C1 segment of cervical spinal cord (tissue), 14 donors: Measurements from ENCODE around the gene CRACDL.
"Not testable (repeated sequence)": the region's sequence is repeated elsewhere in the genome, so short reads cannot be mapped to it uniquely, and the experiment has no call there.

Source experiments
- DNase-seq, 14 donors: peaks; one replicate each; lab custom pipeline; 2025; lab: John Stamatoyannopoulos, UW

The CRACDL gene

DNA sequence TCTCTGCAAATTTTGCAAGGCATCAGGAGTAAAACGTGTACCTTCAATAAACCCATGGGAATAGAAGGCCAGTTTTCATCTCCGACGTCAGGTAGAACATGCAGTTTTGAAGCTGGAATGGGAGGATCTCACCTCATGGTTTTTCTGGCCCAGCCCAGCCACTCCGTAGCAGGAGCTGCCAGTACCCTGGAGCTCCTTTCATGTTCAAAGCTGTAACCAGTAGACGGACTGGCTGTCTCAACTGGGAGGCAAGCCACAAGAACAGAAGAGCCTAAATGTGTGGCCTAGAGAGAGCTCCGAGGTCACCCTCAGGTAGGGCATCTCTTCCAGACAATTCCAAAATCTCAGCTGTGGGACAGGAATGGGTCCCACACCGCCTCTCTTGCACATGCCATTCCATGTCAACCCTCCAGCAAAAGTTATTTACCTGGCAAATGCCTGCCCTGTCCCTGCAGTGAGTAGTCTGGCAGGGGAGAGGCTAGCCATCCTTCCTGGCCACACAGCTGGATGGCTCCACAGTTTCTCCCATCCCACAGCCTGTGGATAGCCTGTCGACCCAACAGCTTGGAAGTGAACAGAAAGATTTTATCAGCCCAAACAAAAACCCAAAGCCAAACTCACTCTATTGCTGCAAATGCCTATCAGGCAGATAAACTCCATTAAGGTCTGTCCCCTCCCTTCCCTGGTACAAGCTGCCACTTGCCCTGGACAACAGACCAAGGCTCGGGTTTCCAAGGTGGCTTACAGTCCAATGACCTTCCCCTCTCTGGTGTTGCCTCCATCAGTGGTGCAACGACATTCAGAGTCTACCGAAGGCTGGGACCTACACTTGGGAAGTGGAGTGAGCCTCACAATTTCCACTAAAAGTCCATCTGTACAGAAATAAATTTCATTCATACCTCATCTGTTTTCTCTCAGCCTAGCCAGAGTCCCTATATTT, 27.8 kb downstream of the CRACDL start:
- peak in 1 of 14 donors; percentile 37 for DNase-seq

GRCh38 chr2:98907385-98907784, 28.6 kb downstream of the CRACDL start:
- DNase-seq: no peak

DNA sequence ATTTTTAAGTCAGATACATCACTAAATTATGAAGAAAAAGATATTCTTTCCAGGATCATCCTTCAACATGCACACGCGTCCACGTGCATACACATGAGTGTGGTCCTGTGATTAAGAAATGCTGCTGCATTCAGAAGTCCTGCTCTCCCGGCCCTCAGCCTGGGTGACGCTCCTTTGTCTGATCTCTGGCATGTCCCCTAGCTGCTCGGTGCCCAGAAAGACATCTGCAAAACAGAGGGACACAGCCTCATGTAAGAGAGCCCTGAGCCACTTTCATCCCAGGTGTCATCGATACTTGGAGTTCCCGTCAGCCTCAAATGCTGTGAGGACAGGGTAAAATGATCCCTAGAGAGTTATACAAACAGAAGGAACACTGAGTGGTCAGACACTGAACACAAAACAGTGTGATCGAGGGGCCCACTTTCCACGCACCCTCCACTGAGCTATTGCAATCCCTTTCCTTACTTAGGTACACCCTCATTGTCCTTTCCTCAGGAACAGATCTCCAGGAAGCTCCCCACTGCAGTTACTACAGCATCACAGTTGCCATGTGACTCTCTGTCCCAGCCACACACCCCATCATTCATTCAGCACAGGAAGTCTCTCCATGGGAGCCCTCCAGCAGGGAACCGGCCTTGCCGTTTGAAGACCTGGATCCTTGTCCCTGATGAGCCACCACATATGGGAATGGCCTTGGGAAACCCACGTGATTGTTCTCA, 32.1 kb downstream of the CRACDL start:
- DNase-seq: no peak

GRCh38 chr2:98903064-98903355, 33.0 kb downstream of the CRACDL start:
- no peak for DNase-seq

GRCh38 chr2:98902209-98903063, 33.6 kb downstream of the CRACDL start:
- DNase-seq: no peak

DNA sequence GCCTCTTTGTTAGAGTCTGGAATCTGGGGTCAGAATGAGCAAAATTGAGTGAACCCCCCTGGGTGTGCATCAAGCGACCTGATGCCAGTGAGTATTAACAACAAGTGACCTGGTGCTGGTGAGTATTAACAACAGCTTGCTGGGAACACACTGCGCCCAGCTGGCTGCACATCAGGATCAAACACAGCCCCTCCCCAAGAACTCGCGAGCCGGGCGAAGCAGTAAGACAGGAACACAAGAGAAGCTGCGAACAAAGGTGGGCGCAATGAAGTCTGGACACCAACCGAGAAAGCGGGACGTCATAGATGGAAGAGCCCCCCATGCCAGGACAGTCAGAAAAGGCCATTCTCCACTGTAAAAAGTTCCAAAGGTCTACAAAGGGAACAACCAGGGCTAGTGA, 34.3 kb downstream of the CRACDL start:
- DNase-seq: no peak

DNA sequence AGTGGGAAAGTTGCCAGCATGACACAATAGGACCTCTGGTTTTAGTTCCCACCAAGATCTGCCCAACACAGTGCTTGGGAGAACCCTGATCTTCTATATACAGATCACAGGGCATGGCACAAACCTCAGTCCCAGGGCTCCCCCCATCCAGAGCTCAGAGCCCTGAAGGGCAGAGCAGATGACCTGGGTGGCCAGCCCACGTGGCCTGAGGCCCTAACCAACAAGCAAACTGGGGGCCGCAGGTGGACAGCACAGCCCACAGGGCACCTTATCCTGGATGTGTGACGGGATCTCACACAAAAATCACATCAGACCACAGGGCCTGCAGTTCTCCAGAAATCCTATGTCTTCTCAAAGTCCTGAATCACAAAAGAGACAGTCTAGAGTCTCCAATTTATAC, 34.7 kb downstream of the CRACDL start:
- DNase-seq: no peak

GRCh38 chr2:98900721-98901120, 35.3 kb downstream of the CRACDL start:
- no peak for DNase-seq

- DNase-seq: not testable (repeated sequence)
Measured at GRCh38 chr2:98899703-98900078, 36.3 kb downstream of the CRACDL start.

DNA sequence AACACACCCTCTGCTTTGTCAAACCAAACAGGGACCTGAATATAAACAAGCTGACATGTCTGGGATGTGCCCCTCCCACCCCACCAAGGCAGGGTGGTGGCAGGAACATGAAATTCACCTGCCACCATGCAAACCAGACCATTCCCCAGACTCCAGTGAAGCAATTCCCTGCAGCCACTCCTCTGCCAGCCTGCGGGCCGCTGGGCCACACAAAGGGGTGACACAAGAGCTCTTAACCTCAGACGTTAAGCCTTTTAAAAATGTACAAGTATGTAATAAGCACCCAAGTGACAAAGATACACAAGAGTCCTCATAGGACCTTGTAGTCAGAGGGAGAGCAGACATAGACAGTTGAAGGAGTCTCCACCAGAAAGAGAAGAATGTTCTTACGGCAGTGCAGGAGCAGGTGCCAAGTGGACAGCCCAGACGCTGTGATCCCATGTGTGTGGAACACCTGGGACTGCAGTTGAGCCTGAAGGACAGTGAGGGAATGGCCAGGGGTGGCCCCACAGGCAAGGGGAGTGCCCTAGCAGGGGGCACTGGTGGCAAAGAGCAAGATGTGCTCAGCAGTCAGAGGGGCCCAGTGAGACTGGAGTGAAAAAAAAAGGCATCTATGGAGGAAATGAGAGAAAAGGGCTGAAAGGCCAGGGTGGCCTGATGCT, 36.9 kb downstream of the CRACDL start:
- no peak for DNase-seq

DNA sequence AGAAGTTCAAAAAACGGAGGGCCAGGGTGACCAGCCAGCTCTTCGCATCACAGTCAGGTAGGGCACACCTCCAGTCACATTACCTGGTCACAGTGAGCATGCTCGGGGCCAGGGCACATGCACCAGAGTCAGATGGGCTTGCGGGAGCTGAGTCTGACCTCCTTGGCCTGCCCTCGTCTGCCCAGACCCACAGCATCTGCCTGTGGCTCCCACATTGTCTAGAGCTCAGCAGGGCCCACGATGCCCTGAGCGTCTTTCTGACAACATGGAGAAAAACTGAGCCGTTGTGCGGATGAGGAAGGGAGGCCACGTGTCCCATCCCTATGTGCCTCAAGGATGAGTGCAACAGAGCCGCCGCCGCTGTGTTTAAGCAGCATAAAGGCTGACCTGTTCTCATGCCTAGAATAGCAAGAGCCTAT, 37.6 kb downstream of the CRACDL start:
- DNase-seq: no peak

- DNase-seq: no peak
Measured at GRCh38 chr2:98897746-98898145, 38.3 kb downstream of the CRACDL start.

- DNase-seq: no peak
Measured at GRCh38 chr2:98896944-98897343, 39.1 kb downstream of the CRACDL start.

DNA sequence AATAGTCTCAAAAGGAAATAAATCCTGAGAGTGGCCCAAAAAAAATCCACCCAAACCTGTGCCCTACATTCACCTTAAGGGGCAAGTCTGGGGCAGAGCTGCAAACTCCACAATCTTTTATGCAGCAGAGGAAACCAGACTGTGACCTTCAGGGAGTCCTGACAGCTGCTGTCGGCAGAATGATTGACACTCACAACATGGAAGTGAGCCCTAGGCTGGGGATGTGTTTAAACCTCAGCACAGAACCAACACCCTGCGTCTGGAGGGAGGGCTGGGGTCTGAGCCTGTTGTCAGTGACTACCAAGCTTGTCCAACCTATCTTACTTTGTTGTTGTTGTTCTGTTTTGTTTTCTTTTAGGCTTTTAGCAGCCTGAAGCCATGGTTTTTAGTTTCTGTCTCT, 39.6 kb downstream of the CRACDL start:
- no peak for DNase-seq

DNA sequence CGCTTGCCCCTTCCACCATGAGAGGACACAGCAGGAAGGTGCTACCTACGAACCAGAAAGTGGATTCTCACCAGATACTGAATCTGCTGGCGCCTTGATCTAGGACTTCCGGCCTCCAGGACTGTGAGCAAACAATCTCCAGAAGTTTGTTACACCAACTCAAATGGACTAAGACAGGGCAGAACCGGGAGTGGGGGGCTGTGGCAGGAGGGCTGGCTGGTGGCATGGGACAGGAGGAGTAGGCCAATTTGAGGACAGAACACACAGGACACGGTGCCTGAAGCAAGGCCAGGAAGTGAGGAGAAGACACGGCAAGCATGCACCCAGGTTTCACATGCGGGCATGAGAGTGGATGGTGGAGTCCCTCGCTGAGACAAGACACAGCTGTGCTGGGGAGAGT, 40.1 kb downstream of the CRACDL start:
- no peak for DNase-seq

GRCh38 chr2:98895221-98895620, 40.8 kb downstream of the CRACDL start:
- no peak for DNase-seq

DNA sequence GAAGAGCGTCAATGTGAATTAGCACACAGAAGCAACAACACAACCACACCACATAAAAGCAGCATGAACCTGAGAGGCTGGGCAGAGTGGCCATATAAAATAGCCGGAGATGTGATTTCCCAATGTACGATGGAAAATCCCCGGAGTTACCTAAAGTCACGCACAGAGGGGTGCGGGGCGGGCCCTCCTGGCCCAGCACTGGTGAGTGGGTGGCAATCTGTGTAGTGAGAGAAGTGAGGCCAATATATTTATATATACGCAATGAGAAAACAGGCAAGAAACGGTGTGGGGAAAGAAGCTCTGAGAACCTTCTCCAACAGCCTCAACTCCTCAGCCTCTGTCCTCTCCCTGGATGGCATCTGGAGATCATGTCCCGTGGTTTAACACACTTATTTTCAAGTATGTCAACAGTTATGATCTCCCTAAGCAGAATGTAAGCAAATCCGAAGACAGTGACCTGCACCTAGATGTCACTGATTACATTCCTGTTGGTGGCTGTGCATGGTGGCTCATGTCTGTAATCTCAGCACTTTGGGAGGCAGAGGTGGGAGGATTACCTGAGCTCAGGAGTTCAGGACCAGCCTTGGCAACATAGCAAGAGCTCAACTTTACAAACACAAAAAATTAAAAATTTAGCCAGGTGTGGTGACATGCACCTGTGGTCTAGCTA, 41.6 kb downstream of the CRACDL start:
- DNase-seq: no peak

DNA sequence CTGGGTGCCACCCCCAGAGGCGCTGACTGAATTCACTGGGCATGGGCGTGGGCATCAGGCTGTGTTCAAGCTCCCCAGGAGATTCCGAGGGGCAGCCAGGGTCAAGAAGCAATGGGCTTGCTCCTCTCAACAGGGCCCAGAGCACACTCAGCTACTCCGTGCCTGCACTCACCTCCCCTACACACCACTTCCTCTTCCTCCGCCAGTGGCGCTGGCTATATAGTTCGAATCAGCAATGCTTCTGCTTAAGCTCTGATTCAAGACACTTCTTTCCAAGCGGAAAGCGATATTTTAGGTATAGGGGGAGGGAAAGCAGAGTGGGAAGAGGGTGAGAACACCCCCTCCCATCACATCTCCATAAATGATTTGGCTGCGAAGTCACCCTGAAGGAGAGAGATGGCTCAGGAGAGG, 42.1 kb downstream of the CRACDL start:
- no peak for DNase-seq

- no peak for DNase-seq
Measured at GRCh38 chr2:98892871-98893270, 43.2 kb downstream of the CRACDL start.

GRCh38 chr2:98891591-98891990, 44.4 kb downstream of the CRACDL start:
- no peak for DNase-seq

DNA sequence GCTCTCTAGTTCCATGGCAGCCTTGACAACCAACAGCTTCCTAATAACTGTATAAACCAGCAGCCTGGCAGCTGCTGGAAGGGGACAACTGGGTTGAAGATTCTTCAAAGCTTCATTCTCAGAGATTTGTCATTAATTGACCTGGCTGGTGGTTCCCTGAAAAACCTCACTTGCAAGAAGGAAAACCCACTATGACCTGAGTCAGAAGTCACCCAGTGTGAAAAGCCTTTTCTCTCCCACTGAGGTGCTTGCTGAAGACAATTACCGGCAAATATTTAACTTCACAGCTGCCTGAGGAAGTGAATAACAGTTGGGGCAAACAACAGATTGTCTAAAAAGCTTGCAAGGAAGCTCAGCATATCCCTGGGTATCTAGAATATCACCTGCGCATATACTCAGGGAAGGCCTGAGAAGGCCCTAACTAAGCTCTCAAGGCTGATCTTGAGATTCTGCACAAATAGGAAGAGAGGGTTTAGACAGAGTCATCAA, 49.9 kb downstream of the CRACDL start:
- DNase-seq: no peak
